Fibroblast of skin of back (primary cell): ENCODE measurements around the gene INHBE.
"Not testable (repeated sequence)": the region's sequence is repeated elsewhere in the genome, so short reads cannot be mapped to it uniquely, and the experiment has no call there.

ENCODE experiments used
- DNase-seq: peaks from one replicate; pipeline ENCODE4 v3.0.0-alpha.2; 2013

The INHBE gene

GRCh38 chr12:57498132-57498502 lies 43.0 kb downstream of the INHBE start:
- DNase-seq = no peak

GRCh38 chr12:57498571-57498970 lies 43.5 kb downstream of the INHBE start:
- DNase-seq = no peak

GRCh38 chr12:57500213-57500612 lies 45.1 kb downstream of the INHBE start:
- DNase-seq = no peak

- not testable (repeated sequence) for DNase-seq
These were observed 47.3 kb downstream of the INHBE start for GRCh38 chr12:57502311-57502969.

GRCh38 chr12:57506541-57506940 lies 51.4 kb downstream of the INHBE start:
- DNase-seq = not testable (repeated sequence)
